ENCODE measurements around the gene RPRD1B.

DNA sequence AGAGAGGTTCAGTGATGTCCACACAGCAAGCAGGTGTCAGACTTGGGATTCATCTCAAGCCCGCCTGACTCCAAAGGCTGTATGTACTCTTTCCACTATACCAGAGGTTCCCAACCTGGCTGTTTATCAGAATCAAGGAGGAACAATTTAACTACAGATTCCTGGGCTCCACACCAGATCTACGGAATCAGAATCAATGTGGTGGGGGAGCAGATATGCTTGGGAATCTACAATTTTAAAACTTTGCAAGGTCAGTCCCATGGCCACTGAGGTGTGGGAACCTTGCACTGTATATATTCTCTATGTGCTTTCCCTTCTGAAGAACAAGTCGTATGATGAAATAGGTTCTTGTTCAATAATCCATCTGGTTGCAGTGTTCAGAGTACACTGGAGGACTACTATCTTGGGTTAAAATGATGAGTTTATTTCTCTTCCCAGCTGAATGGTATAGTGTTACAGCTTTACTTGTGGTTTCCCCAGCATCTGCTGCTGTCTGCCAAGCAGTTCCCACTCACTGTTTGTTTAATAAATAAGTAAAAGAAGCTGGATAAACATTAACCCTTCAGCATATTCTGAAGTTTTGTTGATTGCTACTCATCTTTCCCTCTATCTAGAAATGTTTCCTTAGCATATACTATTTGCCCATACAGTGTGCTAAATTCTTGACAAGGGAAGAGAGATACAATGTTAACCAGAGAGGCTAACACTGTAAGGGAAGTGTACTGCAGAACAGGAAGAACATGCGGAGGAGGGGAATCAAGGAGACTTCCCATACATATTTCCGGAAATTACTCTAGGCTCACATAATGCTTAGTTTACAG lies 10.2 kb upstream of the RPRD1B start:
- no peak for TF ChIP-seq RAD21 (conservative IDR thresholded peaks at IDR 0.05 in 1 of 2, IDR thresholded peaks at IDR 0.05 in 1 of 2)
- no peak for TF ChIP-seq POLR2A (IDR thresholded peaks at IDR 0.05; ENCODE audit: low read length)
- TF ChIP-seq MAZ (IDR thresholded peaks at IDR 0.05; ENCODE audit: borderline replicate concordance, low read depth, low read length): no peak
- TF ChIP-seq SMC3 (IDR thresholded peaks at IDR 0.05): no peak
- TF ChIP-seq, protein P1, sequence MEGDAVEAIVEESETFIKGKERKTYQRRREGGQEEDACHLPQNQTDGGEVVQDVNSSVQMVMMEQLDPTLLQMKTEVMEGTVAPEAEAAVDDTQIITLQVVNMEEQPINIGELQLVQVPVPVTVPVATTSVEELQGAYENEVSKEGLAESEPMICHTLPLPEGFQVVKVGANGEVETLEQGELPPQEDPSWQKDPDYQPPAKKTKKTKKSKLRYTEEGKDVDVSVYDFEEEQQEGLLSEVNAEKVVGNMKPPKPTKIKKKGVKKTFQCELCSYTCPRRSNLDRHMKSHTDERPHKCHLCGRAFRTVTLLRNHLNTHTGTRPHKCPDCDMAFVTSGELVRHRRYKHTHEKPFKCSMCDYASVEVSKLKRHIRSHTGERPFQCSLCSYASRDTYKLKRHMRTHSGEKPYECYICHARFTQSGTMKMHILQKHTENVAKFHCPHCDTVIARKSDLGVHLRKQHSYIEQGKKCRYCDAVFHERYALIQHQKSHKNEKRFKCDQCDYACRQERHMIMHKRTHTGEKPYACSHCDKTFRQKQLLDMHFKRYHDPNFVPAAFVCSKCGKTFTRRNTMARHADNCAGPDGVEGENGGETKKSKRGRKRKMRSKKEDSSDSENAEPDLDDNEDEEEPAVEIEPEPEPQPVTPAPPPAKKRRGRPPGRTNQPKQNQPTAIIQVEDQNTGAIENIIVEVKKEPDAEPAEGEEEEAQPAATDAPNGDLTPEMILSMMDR (IDR thresholded peaks at IDR 0.05): no peak
- no peak for TF ChIP-seq ATOH8 (CRISPR knock-in tag; IDR thresholded peaks at IDR 0.05; ENCODE audit: low read depth)
- no peak for TF ChIP-seq HOXA7 (CRISPR knock-in tag; IDR thresholded peaks at IDR 0.05)
- TF ChIP-seq ESRRA (IDR thresholded peaks at IDR 0.05; ENCODE audit: borderline replicate concordance, low read length): no peak

Data from A549 (cell line).